OCI-LY3 (cell line): ENCODE results near the gene GPR62.

Experiments
- H2AFZ ChIP-seq: fragments of 200-600, 300-600 bp; shearing (Covaris generic); 2 replicates; pipeline ENCODE4 v1.6.0; 2014; ENCODE audit warnings: antibody characterized with exemption, low read depth, low read length
- H3K27ac ChIP-seq: fragments of 200-600, 300-600 bp; sonication (generic); 2 replicates; pipeline ENCODE4 v1.5.1; 2014; ENCODE audit warnings: mild to moderate bottlenecking, low read length, moderate library complexity, mixed read lengths
- H3K27me3 ChIP-seq: fragments of 200-600, 300-600 bp; sonication (generic); 2 replicates; pipeline ENCODE4 v1.6.1; 2014; ENCODE audit warnings: low read depth, low read length, mixed read lengths
- H3K36me3 ChIP-seq: fragments of 200-600, 300-600 bp; sonication (generic); replicated peaks from 2 replicates; pipeline ENCODE3; 2014; ENCODE audit warnings: low read depth, low read length, mixed read lengths
- H3K4me1 ChIP-seq: fragments of 300-600, 200-600 bp; sonication (generic); 2 replicates; pipeline ENCODE4 v1.6.1; 2014; ENCODE audit warnings: low read length, mixed read lengths
- H3K4me2 ChIP-seq: fragments of 200-600, 300-600 bp; sonication (generic); 2 replicates; pipeline ENCODE4 v1.6.1; 2014; ENCODE audit warnings: low read length, mixed read lengths
- H3K4me3 ChIP-seq: fragments of 300-600, 200-600 bp; sonication (generic); 2 replicates; pipeline ENCODE4 v1.5.1; 2014; ENCODE audit warnings: antibody characterized with exemption, mild to moderate bottlenecking, low read length, moderate library complexity
- H3K79me2 ChIP-seq: fragments of 300-600, 200-600 bp; shearing (Covaris generic); 2 replicates; pipeline ENCODE4 v1.6.1; 2014; ENCODE audit warnings: mild to moderate bottlenecking, low read length, mixed read lengths
- H3K9ac ChIP-seq: fragments of 300-600, 200-600 bp; shearing (Covaris generic); 2 replicates; pipeline ENCODE4 v1.6.0; 2014; ENCODE audit warnings: mild to moderate bottlenecking, low read length, moderate library complexity
- H3K9me3 ChIP-seq: fragments of 200-600, 300-600 bp; shearing (Covaris generic); 2 replicates; pipeline ENCODE4 v1.6.1; 2014; ENCODE audit warnings: low read length, mixed read lengths; ENCODE audit not compliant: insufficient read depth
- H4K20me1 ChIP-seq: fragments of 200-600, 300-600 bp; sonication (generic); 2 replicates; pipeline ENCODE4 v1.6.1; 2016; ENCODE audit warnings: low read length, mixed read lengths; ENCODE audit not compliant: insufficient read depth
- CTCF ChIP-seq: fragments of 200-600, 300-600 bp; sonication (generic); IDR thresholded peaks from 2 replicates; pipeline ENCODE4 v1.5.1; 2014; ENCODE audit warnings: antibody characterized with exemption, low read length, low read depth
- EZH2phosphoT487 ChIP-seq: fragments of 200-600 bp; shearing (Covaris generic); IDR thresholded peaks from 2 replicates; pipeline ENCODE4 v1.6.1; 2018; ENCODE audit warnings: antibody characterized with exemption, mixed run types, low read depth

Gene GPR62

GRCh38 chr3:51975852-51976549 is 20.8 kb downstream of the GPR62 start:
- Histone ChIP-seq H3K79me2 (peaks cover 8% of the 10 kb centered on the region), H3K36me3 (peaks cover 5% of the 10 kb centered on the region), H3K27me3 (no peaks in the 10 kb centered on the region), H3K27ac (no peak overlapping the region), H3K4me1 (peaks cover 14% of the 10 kb centered on the region), H3K4me2 (peak overlapping the region; percentile 100), H3K9me3 (no peaks in the 10 kb centered on the region), H3K4me3 (peak overlapping the region; percentile 98), H4K20me1 (no peaks in the 10 kb centered on the region), H2AFZ (peak overlapping the region; percentile 99; the same call in 1 of the 2 replicates), H3K9ac (peak overlapping the region; percentile 96; the same call in 1 of the 2 replicates)
- no peak for TF ChIP-seq CTCF

- Histone ChIP-seq H3K27me3 (no peaks in the 10 kb centered on the region), H3K4me2 (no peak overlapping the region), H3K36me3 (peaks cover 7% of the 10 kb centered on the region), H3K4me3 (no peak overlapping the region), H3K4me1 (peaks cover 20% of the 10 kb centered on the region), H3K9me3 (no peaks in the 10 kb centered on the region), H3K27ac (no peak overlapping the region), H4K20me1 (no peaks in the 10 kb centered on the region), H3K79me2 (peaks cover 20% of the 10 kb centered on the region), H3K9ac (no peak overlapping the region), H2AFZ (no peak overlapping the region)
- TF ChIP-seq CTCF (no peak), EZH2phosphoT487 (no peak)
These were observed 22.4 kb downstream of the GPR62 start for GRCh38 chr3:51977446-51978142.

- no peaks in the 10 kb centered on the region for H3K27me3 ChIP-seq
- H3K36me3 ChIP-seq: peaks cover 7% of the 10 kb centered on the region
These were observed 22.9 kb downstream of the GPR62 start for GRCh38 chr3:51978143-51978502.

More at GRCh38 chr3:51978143-51978502, 22.9 kb downstream of the GPR62 start:
- Histone ChIP-seq H3K9ac (no peak overlapping the region), H4K20me1 (no peaks in the 10 kb centered on the region), H3K79me2 (peaks cover 22% of the 10 kb centered on the region), H3K4me2 (no peak overlapping the region), H2AFZ (no peak overlapping the region), H3K4me3 (no peak overlapping the region), H3K4me1 (peaks cover 20% of the 10 kb centered on the region), H3K27ac (no peak overlapping the region), H3K9me3 (no peaks in the 10 kb centered on the region)
- TF ChIP-seq EZH2phosphoT487: no peak
- TF ChIP-seq CTCF: no peak
